H1 (cell line): ENCODE results near the gene C2CD3. TPM values are rescaled to one million over a fixed set of nuclear protein-coding genes. Genes with fewer than 3 reads are reported as not detected.
"Not testable (repeated sequence)": the region's sequence is repeated elsewhere in the genome, so short reads cannot be mapped to it uniquely, and the experiment has no call there.

Experiments
- CTCF ChIA-PET: fragments of 300-600 bp; sonication (Branson Sonifier 250); formaldehyde crosslinking; loops from one replicate; lab custom pipeline; 2021; ENCODE audit not compliant: partially characterized antibody; lab: Charles Lee
- POLR2A ChIA-PET: fragments of 300-600 bp; sonication (Branson Sonifier 250); formaldehyde crosslinking; loops from one replicate; lab custom pipeline; 2021; ENCODE audit warnings: inconsistent platforms; ENCODE audit not compliant: partially characterized antibody; lab: Charles Lee
- DNase-seq, 2 experiments: peaks; one replicate each; pipeline versions ENCODE4 v3.0.0 to v3.0.0-alpha.2; 2010 to 2022; ENCODE audit warnings: low spot score in 2 of 2, low read depth in 1 of 2, mixed read lengths in 1 of 2
- FAIRE-seq: peaks from 2 replicates; lab custom pipeline; 2011; peaks lifted over from hg19 to GRCh38; lab: Jason Lieb, UNC
- H2AFZ ChIP-seq: 2 replicates; pipeline ENCODE4 v1.8.1; 2012; ENCODE audit warnings: low read length, inconsistent platforms
- H2AK5ac ChIP-seq: 2 replicates; pipeline ENCODE4 v1.6.1; 2013; ENCODE audit warnings: low read depth, low read length
- H2BK120ac ChIP-seq: replicated peaks from 2 replicates; pipeline ENCODE3; 2013; ENCODE audit warnings: low read depth, low read length, inconsistent platforms
- H2BK12ac ChIP-seq: 2 replicates; pipeline ENCODE4 v1.6.1; 2013; ENCODE audit warnings: low read depth, low read length
- H2BK15ac ChIP-seq: 2 replicates; pipeline ENCODE4 v1.6.1; 2013; ENCODE audit warnings: low read length
- H2BK20ac ChIP-seq: 2 replicates; pipeline ENCODE4 v1.6.1; 2013; ENCODE audit warnings: low read length
- H2BK5ac ChIP-seq: 2 replicates; pipeline ENCODE4 v1.6.1; 2013; ENCODE audit warnings: low read depth, low read length
- H3K14ac ChIP-seq: 2 replicates; pipeline ENCODE4 v1.6.1; 2013; ENCODE audit warnings: inconsistent platforms; ENCODE audit not compliant: insufficient read length
- H3K18ac ChIP-seq: 2 replicates; pipeline ENCODE4 v1.6.1; 2013; ENCODE audit warnings: low read length; ENCODE audit errors: extremely low read depth
- H3K23ac ChIP-seq: 2 replicates; pipeline ENCODE4 v1.6.1; 2013; ENCODE audit warnings: inconsistent platforms; ENCODE audit not compliant: insufficient read length
- H3K23me2 ChIP-seq: 2 replicates; pipeline ENCODE4 v1.6.1; 2013; ENCODE audit warnings: low read depth, low read length
- H3K27ac ChIP-seq: 2 replicates; pipeline ENCODE4 v1.6.1; 2011; ENCODE audit warnings: low read depth, low read length, inconsistent platforms
- H3K27me3 ChIP-seq, 4 experiments: replicated peaks in 1 of 4; 1 replicate in 1 of 4; 2 replicates in 3 of 4; pipeline versions ENCODE4 v1.6.1 to v1.8.1; 2011 to 2013; ENCODE audit warnings: low read length in 3 of 4, mild to moderate bottlenecking in 3 of 4, inconsistent platforms in 2 of 4, mixed read lengths in 2 of 4, moderate library complexity in 1 of 4; ENCODE audit not compliant: control insufficient read depth in 3 of 4, insufficient read depth in 3 of 4; ENCODE audit errors: extremely low read depth in 1 of 4
- H3K36me3 ChIP-seq, 4 experiments: 2 replicates each; pipeline versions ENCODE4 v1.6.1 to v1.8.1; 2011 to 2013; ENCODE audit warnings: mild to moderate bottlenecking in 4 of 4, low read length in 3 of 4, moderate library complexity in 2 of 4, control low read depth in 1 of 4, inconsistent platforms in 1 of 4; ENCODE audit not compliant: insufficient read depth in 4 of 4, control insufficient read depth in 2 of 4
- H3K4ac ChIP-seq: replicated peaks from 2 replicates; pipeline ENCODE3; 2013; ENCODE audit warnings: low read length, low read depth, mixed read lengths, inconsistent platforms; ENCODE audit not compliant: insufficient read length
- H3K4me1 ChIP-seq, 4 experiments: replicated peaks in 1 of 4; 1 replicate in 1 of 4; 2 replicates in 3 of 4; pipeline versions ENCODE4 v1.6.1 to v1.8.1; 2011 to 2013; ENCODE audit warnings: low read length in 3 of 4, inconsistent platforms in 2 of 4, mixed read lengths in 1 of 4; ENCODE audit not compliant: insufficient read depth in 4 of 4, control insufficient read depth in 3 of 4
- H3K4me2 ChIP-seq, 2 experiments: 2 replicates each; pipeline versions ENCODE4 v1.6.1 to v1.8.1; 2011 to 2013; ENCODE audit warnings: low read depth in 2 of 2, low read length in 2 of 2, control low read depth in 1 of 2, inconsistent platforms in 1 of 2, mild to moderate bottlenecking in 1 of 2; ENCODE audit not compliant: insufficient read depth in 1 of 2
- H3K4me3 ChIP-seq, 4 experiments: fragments of 200-600, 300-600 bp in 1 of 4; sonication (generic), shearing (Covaris generic), sonication (Bioruptor Twin) in 1 of 4; 2 replicates each; pipeline versions ENCODE4 v1.5.1 to v1.8.1; 2011 to 2016; ENCODE audit warnings: low read length in 4 of 4, low read depth in 3 of 4, control low read depth in 2 of 4, inconsistent platforms in 2 of 4, mild to moderate bottlenecking in 2 of 4, mixed read lengths in 1 of 4, moderate library complexity in 1 of 4; ENCODE audit not compliant: insufficient read depth in 2 of 4; ENCODE audit errors: extremely low read depth in 1 of 4
- H3K56ac ChIP-seq: replicated peaks from 2 replicates; pipeline ENCODE3; 2013; ENCODE audit warnings: low read depth, mild to moderate bottlenecking, mixed read lengths, low read length, inconsistent platforms; ENCODE audit not compliant: insufficient read length
- H3K79me1 ChIP-seq: 2 replicates; pipeline ENCODE4 v1.6.1; 2013; ENCODE audit warnings: low read depth, low read length, control low read depth
- H3K79me2 ChIP-seq, 2 experiments: 2 replicates each; pipeline versions ENCODE4 v1.6.1 to v1.8.1; 2012 to 2013; ENCODE audit warnings: low read length in 2 of 2, mild to moderate bottlenecking in 2 of 2, inconsistent platforms in 1 of 2; ENCODE audit not compliant: insufficient read depth in 2 of 2, control insufficient read depth in 1 of 2
- H3K9ac ChIP-seq, 4 experiments: replicated peaks in 1 of 4; 1 replicate in 1 of 4; 2 replicates in 3 of 4; pipeline versions ENCODE4 v1.6.1 to v1.8.1; 2011 to 2013; ENCODE audit warnings: low read depth in 3 of 4, low read length in 3 of 4, control low read depth in 2 of 4, mild to moderate bottlenecking in 2 of 4, moderate library complexity in 2 of 4, inconsistent platforms in 1 of 4; ENCODE audit errors: extremely low read depth in 1 of 4
- H3K9me3 ChIP-seq, 2 experiments: 2 replicates each; pipeline versions ENCODE4 v1.6.1 to v1.8.1; 2012 to 2013; ENCODE audit warnings: mild to moderate bottlenecking in 2 of 2, moderate library complexity in 2 of 2, control low read depth in 1 of 2, inconsistent platforms in 1 of 2, low read depth in 1 of 2, low read length in 1 of 2, mixed read lengths in 1 of 2; ENCODE audit not compliant: insufficient read depth in 2 of 2
- H4K20me1 ChIP-seq, 2 experiments: replicated peaks in 1 of 2; 2 replicates each; pipeline versions ENCODE3 to v1.8.1; 2011 to 2013; ENCODE audit warnings: inconsistent platforms in 2 of 2, low read length in 2 of 2, mild to moderate bottlenecking in 1 of 2; ENCODE audit not compliant: insufficient read depth in 2 of 2, control insufficient read depth in 1 of 2
- H4K5ac ChIP-seq: 2 replicates; pipeline ENCODE4 v1.6.1; 2013; ENCODE audit warnings: low read length, low read depth, mixed read lengths, inconsistent platforms; ENCODE audit not compliant: insufficient read length
- H4K8ac ChIP-seq: 2 replicates; pipeline ENCODE4 v1.8.0; 2013; ENCODE audit warnings: mild to moderate bottlenecking, moderate library complexity, low read length, inconsistent platforms; ENCODE audit not compliant: insufficient read depth; ENCODE audit errors: extremely low read depth
- H4K91ac ChIP-seq: replicated peaks from 2 replicates; pipeline ENCODE3; 2013; ENCODE audit warnings: low read length, mixed read lengths, inconsistent platforms; ENCODE audit not compliant: insufficient read length
- BRCA1 ChIP-seq: IDR thresholded peaks from 2 replicates; pipeline ENCODE4 v1.6.1; 2012; ENCODE audit warnings: low read depth, low read length, improper control_type of control experiment
- SP1 ChIP-seq: IDR thresholded peaks from 2 replicates; pipeline ENCODE4 v1.6.1; 2011; ENCODE audit warnings: low read depth, low read length
- TEAD4 ChIP-seq: IDR thresholded peaks from 2 replicates; pipeline ENCODE4 v1.6.1; 2012; ENCODE audit warnings: low read depth, low read length, inconsistent platforms, mixed read lengths
- WGBS, 2 experiments: shearing (Covaris generic) in 1 of 2; methylation state at CpG; one replicate each; pipeline versions ENCODE4 v1.1.6 to v1.1.7; 2013 to 2015; ENCODE audit warnings: low lambda C conversion rate in 2 of 2, mixed read lengths in 2 of 2, inconsistent platforms in 1 of 2, low coverage in 1 of 2, missing lambda C conversion rate in 1 of 2; ENCODE audit not compliant: insufficient replicate concordance in 2 of 2, insufficient coverage in 1 of 2, insufficient read length in 1 of 2; ENCODE audit errors: extremely low coverage in 1 of 2, missing lambda C conversion rate in 1 of 2; 5-methylcytosine and 5-hydroxymethylcytosine counted together
- polyA plus RNA-seq, 7 experiments: library from polyadenylated mRNA; depleted of rRNA in 3 of 7; stranded (reverse) in 5 of 7; unstranded in 2 of 7; fragments of >200 nt in 5 of 7; fragments of 200-250 nt in 2 of 7; gene quantifications; 1 replicate in 5 of 7; 2 replicates in 1 of 7; 4 replicates in 1 of 7; pipeline versions ENCODE4 v1.2.1 to v1.2.3, GENCODE V29; 2011 to 2013; ENCODE audit warnings: missing spikeins in 2 of 7, mixed read lengths in 2 of 7
- total RNA-seq: library from RNA; stranded (reverse); fragmentation: NEBNext Ultra II Directional; extraction: Animal tissue kit (Norgen Biotek cat#: 25700); gene quantifications from 2 replicates; pipeline ENCODE4 v1.2.1, GENCODE V29; 2021

C2CD3 gene
- total and polyA plus RNA-seq, 2 of the 8 experiments (the other 6 are each of a cell fraction or from before 2014, with no cell fraction given): 11.0 to 29.1 TPM

DNA sequence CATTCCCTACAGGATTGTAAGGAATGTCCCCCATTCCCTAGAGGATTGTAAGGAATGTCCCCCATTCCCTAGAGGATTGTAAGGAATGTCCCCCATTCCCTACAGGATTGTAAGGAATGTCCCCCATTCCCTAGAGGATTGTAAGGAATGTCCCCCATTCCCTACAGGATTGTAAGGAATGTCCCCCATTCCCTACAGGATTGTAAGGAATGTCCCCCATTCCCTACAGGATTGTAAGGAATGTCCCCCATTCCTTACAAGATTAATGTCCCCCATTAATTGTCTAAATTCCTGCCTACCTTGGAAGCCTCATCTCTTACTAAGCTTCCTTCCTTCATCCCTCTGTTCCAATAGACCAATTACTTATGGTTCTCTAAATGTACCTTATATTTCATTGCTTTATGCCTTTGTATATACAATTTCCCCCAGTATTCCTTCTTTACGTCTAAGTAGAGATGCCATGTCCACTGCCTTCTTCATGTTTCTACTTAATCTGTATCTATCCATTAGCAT is 30.8 kb downstream of the C2CD3 start:
- Histone ChIP-seq H3K4me1 (peaks cover 0 to 14% (median 7%) of the 10 kb centered on the region in 4 experiments; a peak in 6 of 7 replicates), H2BK12ac (peak overlapping the region; percentile 98; the same call in 1 of the 2 replicates), H2BK5ac (0 out of 2 replicates have a peak overlapping the region, but pooled peaks have one; percentile 97), H3K36me3 (peaks cover 0 to 29% (median 4%) of the 10 kb centered on the region in 4 experiments; a peak in 5 of 8 replicates)
- H3K4ac ChIP-seq, FAIRE-seq, H3K56ac ChIP-seq, H3K4me2 ChIP-seq, H4K91ac ChIP-seq, H4K8ac ChIP-seq, H3K27ac ChIP-seq, H2BK20ac ChIP-seq, H3K23ac ChIP-seq, H3K18ac ChIP-seq, H2BK15ac ChIP-seq, H3K4me3 ChIP-seq, H2AK5ac ChIP-seq, H2AFZ ChIP-seq, H4K20me1 ChIP-seq, H2BK120ac ChIP-seq, H3K27me3 ChIP-seq, H3K79me2 ChIP-seq, DNase-seq, CTCF ChIA-PET, H3K9me3 ChIP-seq, H3K23me2 ChIP-seq, H4K5ac ChIP-seq, H3K9ac ChIP-seq, H3K79me1 ChIP-seq, H3K14ac ChIP-seq: not testable (repeated sequence)
- POLR2A ChIA-PET: interaction anchor here (0.6 kb wide), 1 partner anchor 36 kb away, joined by 3 read pairs; no protein-coding TSS in a partner anchor
- TF ChIP-seq TEAD4: peak; percentile 95
- TF ChIP-seq BRCA1: peak; percentile 14; the same call in 1 of the 2 replicates
- TF ChIP-seq SP1: peak; percentile 28; the same call in 1 of the 2 replicates
- 88% methylated on average over 1 of the region's 1 CpG; no CpG with 5 or more reads in 1 of the 2 experiments for WGBS, 2 experiments
